MM.1S (cell line): Measurements from ENCODE around the gene STIM1.
A peak's percentile ranks its signal among the peaks of the same experiment; 100 is the strongest.

Source experiments
- DNase-seq: peaks from one replicate; pipeline ENCODE4 v3.0.0-alpha.2; 2015
- H2AFZ ChIP-seq: fragments of 300-600 bp; sonication (generic); 2 replicates; pipeline ENCODE4 v1.6.0; 2016; ENCODE audit warnings: antibody characterized with exemption, low read length
- H3F3A ChIP-seq: fragments of 300-600 bp; sonication (generic); 2 replicates; pipeline ENCODE4 v1.6.1; 2016; ENCODE audit warnings: mild to moderate bottlenecking, antibody characterized with exemption, low read length, moderate library complexity, mixed read lengths; ENCODE audit not compliant: insufficient read depth
- H3K27ac ChIP-seq: fragments of 300-600 bp; sonication (generic); 2 replicates; pipeline ENCODE4 v1.5.1; 2016; ENCODE audit warnings: mild to moderate bottlenecking, low read length
- H3K27me3 ChIP-seq: fragments of 300-600 bp; sonication (generic); replicated peaks from 2 replicates; pipeline ENCODE4 v1.6.0; 2016; ENCODE audit warnings: low read length; ENCODE audit not compliant: insufficient read depth
- H3K36me3 ChIP-seq: fragments of 300-600 bp; sonication (generic); replicated peaks from 2 replicates; pipeline ENCODE4 v1.6.1; 2016; ENCODE audit warnings: mild to moderate bottlenecking, low read length, mixed read lengths; ENCODE audit not compliant: insufficient read depth
- H3K4me1 ChIP-seq: fragments of 300-600 bp; sonication (generic); 2 replicates; pipeline ENCODE4 v1.6.1; 2016; ENCODE audit warnings: low read length, mixed read lengths
- H3K4me2 ChIP-seq: fragments of 300-600 bp; sonication (generic); 2 replicates; pipeline ENCODE4 v1.6.0; 2016; ENCODE audit warnings: low read depth, low read length
- H3K4me3 ChIP-seq: fragments of 300-600 bp; sonication (generic); 2 replicates; pipeline ENCODE4 v1.5.1; 2016; ENCODE audit warnings: low read length, mixed read lengths
- H3K79me2 ChIP-seq: fragments of 300-600 bp; sonication (generic); 2 replicates; pipeline ENCODE4 v1.6.1; 2016; ENCODE audit warnings: mixed run types, low read length, mixed read lengths
- H3K9ac ChIP-seq: fragments of 300-600 bp; sonication (generic); 2 replicates; pipeline ENCODE4 v1.6.1; 2016; ENCODE audit warnings: low read length, mixed read lengths
- H3K9me2 ChIP-seq: fragments of 300-600 bp; sonication (generic); replicated peaks from 2 replicates; pipeline ENCODE4 v1.6.1; 2016; ENCODE audit warnings: mild to moderate bottlenecking, low read length, mixed read lengths; ENCODE audit not compliant: insufficient read depth
- H3K9me3 ChIP-seq: fragments of 300-600 bp; sonication (generic); replicated peaks from 2 replicates; pipeline ENCODE4 v1.6.1; 2016; ENCODE audit warnings: mild to moderate bottlenecking, low read length, mixed read lengths; ENCODE audit not compliant: insufficient read depth
- H4K20me1 ChIP-seq: fragments of 300-600 bp; sonication (generic); 2 replicates; pipeline ENCODE4 v1.6.1; 2016; ENCODE audit warnings: mild to moderate bottlenecking, low read length, moderate library complexity, mixed read lengths; ENCODE audit not compliant: insufficient read depth
- CTCF ChIP-seq: fragments of 300-600 bp; sonication (generic); IDR thresholded peaks from 2 replicates; pipeline ENCODE4 v1.5.1; 2016; ENCODE audit warnings: antibody characterized with exemption, low read length, mixed read lengths
- EZH2 ChIP-seq: fragments of 300-600 bp; sonication (generic); optimal IDR thresholded peaks from 2 replicates; pipeline ENCODE3; 2017; ENCODE audit warnings: low read depth, mild to moderate bottlenecking, antibody characterized with exemption, low read length, mixed read lengths
- EZH2phosphoT487 ChIP-seq: fragments of 300-600 bp; sonication (generic); IDR thresholded peaks from 2 replicates; pipeline ENCODE4 v1.6.1; 2018; ENCODE audit warnings: antibody characterized with exemption, low read length

STIM1 gene

DNA sequence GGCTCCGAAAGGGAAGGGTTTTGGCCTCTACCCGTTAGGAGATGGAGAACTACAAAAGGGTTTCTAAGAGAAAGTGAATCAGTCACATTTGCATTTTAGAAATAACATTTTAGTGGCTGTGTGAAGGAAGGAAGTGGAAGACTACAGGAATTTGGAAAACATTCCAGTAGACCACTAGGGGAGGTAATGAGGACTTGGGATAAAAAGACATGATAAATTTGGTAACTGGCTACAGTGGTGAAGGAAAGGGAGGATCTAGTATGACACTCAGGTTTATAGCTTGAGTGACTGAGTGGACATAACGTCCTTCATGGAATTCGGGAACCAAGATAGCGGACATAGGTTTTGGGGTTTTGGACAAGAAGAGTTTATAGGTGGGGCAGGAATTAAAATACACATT, 232.1 kb downstream of the STIM1 start:
- Histone ChIP-seq H3K36me3 (0 out of 2 replicates have a peak, but pooled peaks cover 4% of the 10 kb centered on the region), H4K20me1 (no peaks in the 10 kb centered on the region), H2AFZ (no peak overlapping the region), H3F3A (peaks cover 9% of the 10 kb centered on the region; the same call in 1 of the 2 replicates), H3K4me3 (no peak overlapping the region), H3K4me1 (peaks cover 17% of the 10 kb centered on the region), H3K79me2 (no peaks in the 10 kb centered on the region), H3K9me3 (no peaks in the 10 kb centered on the region), H3K9me2 (no peaks in the 10 kb centered on the region), H3K9ac (no peak overlapping the region), H3K27me3 (no peaks in the 10 kb centered on the region), H3K4me2 (no peak overlapping the region), H3K27ac (no peak overlapping the region)
- DNase-seq = no peak
- no peak for TF ChIP-seq CTCF
- no peak for TF ChIP-seq EZH2
- TF ChIP-seq EZH2phosphoT487 = no peak

DNA sequence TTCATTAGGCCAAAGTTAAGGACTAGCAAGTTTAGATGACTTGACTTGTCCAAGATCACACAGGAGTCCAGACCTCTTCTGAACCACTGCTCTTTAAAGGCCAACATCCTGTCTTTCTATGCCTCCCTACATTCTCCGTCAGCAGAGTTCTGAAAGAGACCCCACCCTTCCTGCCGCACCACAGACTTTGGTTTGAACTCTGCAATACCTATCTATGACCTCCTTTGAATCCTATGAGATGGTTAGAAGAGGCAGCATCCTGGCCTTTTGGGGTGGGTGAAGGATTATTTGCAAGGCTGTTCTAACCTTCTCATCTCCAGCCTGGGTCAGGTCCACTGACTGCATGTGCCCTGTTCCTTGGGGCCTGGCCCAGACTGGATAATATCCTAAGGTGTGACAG, 234.8 kb downstream of the STIM1 start:
- Histone ChIP-seq H2AFZ (no peak overlapping the region), H3K27ac (no peak overlapping the region), H3K4me2 (no peak overlapping the region), H3F3A (peaks cover 25% of the 10 kb centered on the region; the same call in 1 of the 2 replicates), H3K9me3 (no peaks in the 10 kb centered on the region), H3K4me1 (peaks cover 29% of the 10 kb centered on the region), H3K79me2 (peaks cover 15% of the 10 kb centered on the region), H3K9ac (no peak overlapping the region), H3K36me3 (0 out of 2 replicates have a peak, but pooled peaks cover 4% of the 10 kb centered on the region), H3K27me3 (no peaks in the 10 kb centered on the region), H3K9me2 (no peaks in the 10 kb centered on the region), H4K20me1 (no peaks in the 10 kb centered on the region), H3K4me3 (no peak overlapping the region)
- no peak for TF ChIP-seq CTCF
- TF ChIP-seq EZH2phosphoT487 = no peak
- no peak for TF ChIP-seq EZH2
- no peak for DNase-seq

GRCh38 chr11:4092026-4092425, 236.6 kb downstream of the STIM1 start:
- no peak overlapping the region for H3K9ac ChIP-seq

More at GRCh38 chr11:4092026-4092425, 236.6 kb downstream of the STIM1 start:
- Histone ChIP-seq H3K27me3 (no peaks in the 10 kb centered on the region), H2AFZ (no peak overlapping the region), H3K79me2 (peaks cover 33% of the 10 kb centered on the region), H4K20me1 (no peaks in the 10 kb centered on the region), H3F3A (peaks cover 25% of the 10 kb centered on the region; the same call in 1 of the 2 replicates), H3K9me2 (no peaks in the 10 kb centered on the region), H3K4me3 (no peak overlapping the region), H3K27ac (peak overlapping the region; percentile 35; the same call in 1 of the 2 replicates), H3K9me3 (no peaks in the 10 kb centered on the region), H3K4me2 (peak overlapping the region; percentile 30), H3K36me3 (no peaks in the 10 kb centered on the region; the same call in 1 of the 2 replicates), H3K4me1 (peaks cover 34% of the 10 kb centered on the region)
- TF ChIP-seq EZH2phosphoT487 = no peak
- TF ChIP-seq CTCF = no peak
- TF ChIP-seq EZH2 = no peak
- peak; percentile 34 for DNase-seq
